ENCODE measurements around the gene PEX6. TPM values are rescaled to one million over a fixed set of nuclear protein-coding genes. Genes with fewer than 3 reads are reported as not detected.
A peak's percentile ranks its signal among the peaks of the same experiment; 100 is the strongest.

PEX6 gene
- total and polyA plus RNA-seq, 2 experiments from 2014 or later: 6.5 to 25.1 TPM

GRCh38 chr6:42938428-42938796, 40.6 kb downstream of the PEX6 start:
- Mint-ChIP-seq H3K4me1 (peaks cover 16% of the 10 kb centered on the region), H3K4me3 (no peak overlapping the region), H3K9me3 (no peaks in the 10 kb centered on the region), H3K27me3 (ENCODE audit: insufficient read depth, low read depth, poor library complexity) (peaks cover 15% of the 10 kb centered on the region), H3K27ac (peak overlapping the region; percentile 67; the same call in 1 of the 2 replicates), H3K36me3 (ENCODE audit: low read depth) (peaks cover 65% of the 10 kb centered on the region)
- H3F3A ChIP-seq (replicated peaks; ENCODE audit: low read depth): 0 out of 2 replicates have a peak, but pooled peaks cover 10% of the 10 kb centered on the region
- DNase-seq (ENCODE audit: low spot score) (no peak), ATAC-seq (no peak)
- no peaks in the 10 kb centered on the region for H3K9me2 ChIP-seq (ENCODE audit: insufficient read depth)
- peaks cover 21% of the 10 kb centered on the region for H3K79me2 ChIP-seq (replicated peaks; ENCODE audit: insufficient read depth)
- no peak overlapping the region for H3K27ac ChIP-seq (ENCODE audit: low read depth)
- H2AFZ ChIP-seq: no peak overlapping the region
- H3K4me2 ChIP-seq: no peak overlapping the region
- peaks cover 25% of the 10 kb centered on the region for H3K36me3 ChIP-seq (ENCODE audit: insufficient read depth)
- H3K27me3 ChIP-seq (ENCODE audit: insufficient read depth): no peaks in the 10 kb centered on the region
- peaks cover 7% of the 10 kb centered on the region; the same call in 1 of the 2 replicates for H4K20me1 ChIP-seq (replicated peaks; ENCODE audit: insufficient read depth)
- no peaks in the 10 kb centered on the region for H3K4me1 ChIP-seq (ENCODE audit: insufficient read depth)
- TF ChIP-seq, protein P1, sequence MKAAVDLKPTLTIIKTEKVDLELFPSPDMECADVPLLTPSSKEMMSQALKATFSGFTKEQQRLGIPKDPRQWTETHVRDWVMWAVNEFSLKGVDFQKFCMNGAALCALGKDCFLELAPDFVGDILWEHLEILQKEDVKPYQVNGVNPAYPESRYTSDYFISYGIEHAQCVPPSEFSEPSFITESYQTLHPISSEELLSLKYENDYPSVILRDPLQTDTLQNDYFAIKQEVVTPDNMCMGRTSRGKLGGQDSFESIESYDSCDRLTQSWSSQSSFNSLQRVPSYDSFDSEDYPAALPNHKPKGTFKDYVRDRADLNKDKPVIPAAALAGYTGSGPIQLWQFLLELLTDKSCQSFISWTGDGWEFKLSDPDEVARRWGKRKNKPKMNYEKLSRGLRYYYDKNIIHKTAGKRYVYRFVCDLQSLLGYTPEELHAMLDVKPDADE (IDR thresholded peaks at IDR 0.05): no peak
- no peak overlapping the region for H3K4me3 ChIP-seq

DNA sequence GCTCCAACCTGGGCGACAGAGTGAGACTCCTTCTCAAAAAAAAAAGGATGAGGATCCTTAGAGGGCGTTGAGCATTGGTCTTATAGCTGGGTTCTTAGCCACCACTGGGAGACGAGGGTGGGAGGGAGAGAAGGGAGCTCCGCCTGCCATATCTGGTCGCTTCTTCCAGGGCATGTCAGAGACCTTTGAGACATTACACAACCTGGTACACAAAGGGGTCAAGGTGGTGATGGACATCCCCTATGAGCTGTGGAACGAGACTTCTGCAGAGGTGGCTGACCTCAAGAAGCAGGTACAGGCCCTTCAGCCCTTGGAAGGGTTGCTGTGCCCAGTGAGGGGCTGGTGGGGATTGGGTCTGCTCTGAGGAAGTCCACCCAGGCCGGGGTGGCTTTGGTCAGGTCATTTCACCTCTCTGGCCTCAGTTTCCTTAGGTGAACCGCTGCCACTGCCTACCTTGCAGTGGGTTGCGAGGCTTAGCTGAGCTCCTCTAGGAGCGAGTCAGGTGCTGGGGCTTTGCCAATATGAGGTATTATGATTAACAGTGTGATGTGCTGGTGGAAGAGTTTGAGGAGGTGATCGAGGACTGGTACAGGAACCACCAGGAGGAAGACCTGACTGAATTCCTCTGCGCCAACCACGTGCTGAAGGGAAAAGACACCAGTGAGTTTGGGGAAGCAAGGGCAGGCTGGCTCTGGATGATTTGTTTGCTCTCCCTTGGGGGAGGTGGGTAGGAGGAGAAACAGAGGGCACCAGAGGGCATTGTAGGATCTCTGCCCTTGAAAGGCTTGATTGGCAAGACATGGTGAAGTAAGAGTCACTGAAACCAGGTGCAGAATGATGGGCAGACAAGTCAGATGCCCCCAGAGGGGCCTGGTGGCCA, 41.2 kb downstream of the PEX6 start:
- no peak overlapping the region for H3K4me3 ChIP-seq
- peaks cover 25% of the 10 kb centered on the region for H3K36me3 ChIP-seq (ENCODE audit: insufficient read depth)
- H2AFZ ChIP-seq: no peak overlapping the region
- TF ChIP-seq, protein P2, sequence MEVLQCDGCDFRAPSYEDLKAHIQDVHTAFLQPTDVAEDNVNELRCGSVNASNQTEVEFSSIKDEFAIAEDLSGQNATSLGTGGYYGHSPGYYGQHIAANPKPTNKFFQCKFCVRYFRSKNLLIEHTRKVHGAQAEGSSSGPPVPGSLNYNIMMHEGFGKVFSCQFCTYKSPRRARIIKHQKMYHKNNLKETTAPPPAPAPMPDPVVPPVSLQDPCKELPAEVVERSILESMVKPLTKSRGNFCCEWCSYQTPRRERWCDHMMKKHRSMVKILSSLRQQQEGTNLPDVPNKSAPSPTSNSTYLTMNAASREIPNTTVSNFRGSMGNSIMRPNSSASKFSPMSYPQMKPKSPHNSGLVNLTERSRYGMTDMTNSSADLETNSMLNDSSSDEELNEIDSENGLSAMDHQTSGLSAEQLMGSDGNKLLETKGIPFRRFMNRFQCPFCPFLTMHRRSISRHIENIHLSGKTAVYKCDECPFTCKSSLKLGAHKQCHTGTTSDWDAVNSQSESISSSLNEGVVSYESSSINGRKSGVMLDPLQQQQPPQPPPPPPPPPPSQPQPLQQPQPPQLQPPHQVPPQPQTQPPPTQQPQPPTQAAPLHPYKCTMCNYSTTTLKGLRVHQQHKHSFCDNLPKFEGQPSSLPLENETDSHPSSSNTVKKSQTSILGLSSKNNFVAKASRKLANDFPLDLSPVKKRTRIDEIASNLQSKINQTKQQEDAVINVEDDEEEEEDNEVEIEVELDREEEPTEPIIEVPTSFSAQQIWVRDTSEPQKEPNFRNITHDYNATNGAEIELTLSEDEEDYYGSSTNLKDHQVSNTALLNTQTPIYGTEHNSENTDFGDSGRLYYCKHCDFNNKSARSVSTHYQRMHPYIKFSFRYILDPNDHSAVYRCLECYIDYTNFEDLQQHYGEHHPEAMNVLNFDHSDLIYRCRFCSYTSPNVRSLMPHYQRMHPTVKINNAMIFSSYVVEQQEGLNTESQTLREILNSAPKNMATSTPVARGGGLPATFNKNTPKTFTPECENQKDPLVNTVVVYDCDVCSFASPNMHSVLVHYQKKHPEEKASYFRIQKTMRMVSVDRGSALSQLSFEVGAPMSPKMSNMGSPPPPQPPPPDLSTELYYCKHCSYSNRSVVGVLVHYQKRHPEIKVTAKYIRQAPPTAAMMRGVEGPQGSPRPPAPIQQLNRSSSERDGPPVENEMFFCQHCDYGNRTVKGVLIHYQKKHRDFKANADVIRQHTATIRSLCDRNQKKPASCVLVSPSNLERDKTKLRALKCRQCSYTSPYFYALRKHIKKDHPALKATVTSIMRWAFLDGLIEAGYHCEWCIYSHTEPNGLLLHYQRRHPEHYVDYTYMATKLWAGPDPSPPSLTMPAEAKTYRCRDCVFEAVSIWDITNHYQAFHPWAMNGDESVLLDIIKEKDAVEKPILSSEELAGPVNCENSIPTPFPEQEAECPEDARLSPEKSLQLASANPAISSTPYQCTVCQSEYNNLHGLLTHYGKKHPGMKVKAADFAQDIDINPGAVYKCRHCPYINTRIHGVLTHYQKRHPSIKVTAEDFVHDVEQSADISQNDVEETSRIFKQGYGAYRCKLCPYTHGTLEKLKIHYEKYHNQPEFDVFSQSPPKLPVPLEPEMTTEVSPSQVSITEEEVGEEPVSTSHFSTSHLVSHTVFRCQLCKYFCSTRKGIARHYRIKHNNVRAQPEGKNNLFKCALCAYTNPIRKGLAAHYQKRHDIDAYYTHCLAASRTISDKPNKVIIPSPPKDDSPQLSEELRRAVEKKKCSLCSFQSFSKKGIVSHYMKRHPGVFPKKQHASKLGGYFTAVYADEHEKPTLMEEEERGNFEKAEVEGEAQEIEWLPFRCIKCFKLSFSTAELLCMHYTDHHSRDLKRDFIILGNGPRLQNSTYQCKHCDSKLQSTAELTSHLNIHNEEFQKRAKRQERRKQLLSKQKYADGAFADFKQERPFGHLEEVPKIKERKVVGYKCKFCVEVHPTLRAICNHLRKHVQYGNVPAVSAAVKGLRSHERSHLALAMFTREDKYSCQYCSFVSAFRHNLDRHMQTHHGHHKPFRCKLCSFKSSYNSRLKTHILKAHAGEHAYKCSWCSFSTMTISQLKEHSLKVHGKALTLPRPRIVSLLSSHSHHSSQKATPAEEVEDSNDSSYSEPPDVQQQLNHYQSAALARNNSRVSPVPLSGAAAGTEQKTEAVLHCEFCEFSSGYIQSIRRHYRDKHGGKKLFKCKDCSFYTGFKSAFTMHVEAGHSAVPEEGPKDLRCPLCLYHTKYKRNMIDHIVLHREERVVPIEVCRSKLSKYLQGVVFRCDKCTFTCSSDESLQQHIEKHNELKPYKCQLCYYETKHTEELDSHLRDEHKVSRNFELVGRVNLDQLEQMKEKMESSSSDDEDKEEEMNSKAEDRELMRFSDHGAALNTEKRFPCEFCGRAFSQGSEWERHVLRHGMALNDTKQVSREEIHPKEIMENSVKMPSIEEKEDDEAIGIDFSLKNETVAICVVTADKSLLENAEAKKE (CRISPR knock-in tag; IDR thresholded peaks at IDR 0.05): no peak
- no peak for TF ChIP-seq EZH2 (IDR thresholded peaks at IDR 0.05; ENCODE audit: low read depth, unreplicated experiment)
- TF ChIP-seq STAT1 (IDR thresholded peaks at IDR 0.05; ENCODE audit: unreplicated experiment): no peak
- H3F3A ChIP-seq (replicated peaks; ENCODE audit: low read depth): 0 out of 2 replicates have a peak, but pooled peaks cover 12% of the 10 kb centered on the region
- H3K9me2 ChIP-seq (ENCODE audit: insufficient read depth): no peaks in the 10 kb centered on the region
- no peaks in the 10 kb centered on the region for H3K27me3 ChIP-seq (ENCODE audit: insufficient read depth)
- no peak overlapping the region for H3K27ac ChIP-seq (ENCODE audit: low read depth)
- no peak overlapping the region for H3K4me2 ChIP-seq
- no peaks in the 10 kb centered on the region for H3K4me1 ChIP-seq (ENCODE audit: insufficient read depth)
- Mint-ChIP-seq H3K27me3 (ENCODE audit: insufficient read depth, low read depth, poor library complexity) (peaks cover 15% of the 10 kb centered on the region), H3K27ac (no peak overlapping the region), H3K4me3 (peak overlapping the region; percentile 19; the same call in 1 of the 3 replicates), H3K4me1 (peaks cover 16% of the 10 kb centered on the region), H3K36me3 (ENCODE audit: low read depth) (peaks cover 71% of the 10 kb centered on the region), H3K9me3 (no peaks in the 10 kb centered on the region)
- no peak for ATAC-seq
- peaks cover 11% of the 10 kb centered on the region for H4K20me1 ChIP-seq (replicated peaks; ENCODE audit: insufficient read depth)
- H3K79me2 ChIP-seq (replicated peaks; ENCODE audit: insufficient read depth): peaks cover 27% of the 10 kb centered on the region
- no peak for DNase-seq (ENCODE audit: low spot score)

All from GM23338 (cell line).